Measurements from ENCODE around the gene GLTP. TPM values are rescaled to one million over a fixed set of nuclear protein-coding genes. Genes with fewer than 3 reads are reported as not detected.

GLTP gene
- total RNA-seq, 2 donors from 2014 or later = 42.4 to 48.9 TPM

- no peak within 1 kb of the TSS for H3K27ac ChIP-seq
- peak within 1 kb of the TSS; percentile 66 for H3K4me3 ChIP-seq
- no peaks in the 10 kb centered on the region for H3K27me3 ChIP-seq (replicated peaks; ENCODE audit: insufficient read depth)
- H3K9me3 ChIP-seq = no peaks in the 10 kb centered on the region
- TF ChIP-seq, protein P1, sequence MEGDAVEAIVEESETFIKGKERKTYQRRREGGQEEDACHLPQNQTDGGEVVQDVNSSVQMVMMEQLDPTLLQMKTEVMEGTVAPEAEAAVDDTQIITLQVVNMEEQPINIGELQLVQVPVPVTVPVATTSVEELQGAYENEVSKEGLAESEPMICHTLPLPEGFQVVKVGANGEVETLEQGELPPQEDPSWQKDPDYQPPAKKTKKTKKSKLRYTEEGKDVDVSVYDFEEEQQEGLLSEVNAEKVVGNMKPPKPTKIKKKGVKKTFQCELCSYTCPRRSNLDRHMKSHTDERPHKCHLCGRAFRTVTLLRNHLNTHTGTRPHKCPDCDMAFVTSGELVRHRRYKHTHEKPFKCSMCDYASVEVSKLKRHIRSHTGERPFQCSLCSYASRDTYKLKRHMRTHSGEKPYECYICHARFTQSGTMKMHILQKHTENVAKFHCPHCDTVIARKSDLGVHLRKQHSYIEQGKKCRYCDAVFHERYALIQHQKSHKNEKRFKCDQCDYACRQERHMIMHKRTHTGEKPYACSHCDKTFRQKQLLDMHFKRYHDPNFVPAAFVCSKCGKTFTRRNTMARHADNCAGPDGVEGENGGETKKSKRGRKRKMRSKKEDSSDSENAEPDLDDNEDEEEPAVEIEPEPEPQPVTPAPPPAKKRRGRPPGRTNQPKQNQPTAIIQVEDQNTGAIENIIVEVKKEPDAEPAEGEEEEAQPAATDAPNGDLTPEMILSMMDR (IDR thresholded peaks at IDR 0.05) = no peak
- ATAC-seq (ENCODE audit: insufficient number of reproducible peaks, low FRiP score, low read depth) (no peak), DNase-seq (ENCODE audit: low spot score) (no peak)
- peaks cover 0 to 4% of the 10 kb centered on the region in 2 donors for H3K4me1 ChIP-seq (ENCODE audit: control insufficient read depth in 1 of 2, low read depth in 2 of 2)
- H3K36me3 ChIP-seq = no peaks in the 10 kb centered on the region
Measured at GRCh38 chr12:109833307-109834189, 46.8 kb downstream of the GLTP start, which contains the start of gene TRPV4. TSS of gene TRPV4 (minus strand) at chr12:109833398. CDS start at chr12:109814796, 18,602 bp downstream.

GRCh38 chr12:109832541-109833306 is 47.6 kb downstream of the GLTP start:
- no peaks in the 10 kb centered on the region for H3K36me3 ChIP-seq
- DNase-seq (ENCODE audit: low spot score) = no peak
- H3K4me3 ChIP-seq = peak overlapping the region; percentile 66
- H3K4me1 ChIP-seq (ENCODE audit: control insufficient read depth in 1 of 2, low read depth in 2 of 2) = peaks cover 0 to 4% of the 10 kb centered on the region in 2 donors
- no peak overlapping the region for H3K27ac ChIP-seq
- H3K9me3 ChIP-seq = no peaks in the 10 kb centered on the region
- ATAC-seq (ENCODE audit: insufficient number of reproducible peaks, low FRiP score, low read depth) = no peak
- TF ChIP-seq, protein P1 (IDR thresholded peaks at IDR 0.05) = no peak
- no peaks in the 10 kb centered on the region for H3K27me3 ChIP-seq (replicated peaks; ENCODE audit: insufficient read depth)

- Histone ChIP-seq H3K36me3 (no peaks in the 10 kb centered on the region), H3K27me3 (replicated peaks; ENCODE audit: insufficient read depth) (no peaks in the 10 kb centered on the region), H3K9me3 (no peaks in the 10 kb centered on the region), H3K4me1 (ENCODE audit: control insufficient read depth in 1 of 2, low read depth in 2 of 2) (peaks cover 0 to 4% of the 10 kb centered on the region in 2 donors), H3K4me3 (no peak overlapping the region), H3K27ac (no peak overlapping the region)
- no peak for ATAC-seq (ENCODE audit: insufficient number of reproducible peaks, low FRiP score, low read depth)
- TF ChIP-seq, protein P1 (IDR thresholded peaks at IDR 0.05) = no peak
- DNase-seq (ENCODE audit: low spot score) = no peak
Measured at GRCh38 chr12:109831929-109832328, 48.4 kb downstream of the GLTP start.

DNA sequence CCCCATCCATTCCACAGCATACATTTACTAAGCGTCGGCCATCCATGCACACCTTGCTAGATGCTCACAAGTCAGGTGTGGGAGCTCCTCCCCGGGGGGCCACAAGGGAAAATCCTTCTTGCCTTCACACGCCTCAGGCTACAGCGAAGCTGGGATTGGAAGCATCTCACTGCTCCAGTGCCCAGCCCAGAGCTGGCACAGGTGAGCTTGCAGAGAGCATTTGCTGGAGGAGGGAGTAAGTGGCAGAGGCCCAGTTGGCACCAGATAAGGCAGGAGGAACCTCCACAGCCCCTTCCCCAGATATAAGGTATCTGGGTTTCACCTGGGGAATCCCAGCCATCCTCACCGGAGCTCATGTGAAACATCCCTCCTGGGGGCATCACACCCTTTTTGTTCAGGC is 49.0 kb downstream of the GLTP start:
- Histone ChIP-seq H3K4me3 (no peak overlapping the region), H3K9me3 (no peaks in the 10 kb centered on the region), H3K27me3 (replicated peaks; ENCODE audit: insufficient read depth) (no peaks in the 10 kb centered on the region), H3K36me3 (no peaks in the 10 kb centered on the region), H3K4me1 (ENCODE audit: control insufficient read depth in 1 of 2, low read depth in 2 of 2) (peaks cover 0 to 4% of the 10 kb centered on the region in 2 donors), H3K27ac (no peak overlapping the region)
- TF ChIP-seq, protein P1 (IDR thresholded peaks at IDR 0.05) = no peak
- DNase-seq (ENCODE audit: low spot score) = no peak
- no peak for ATAC-seq (ENCODE audit: insufficient number of reproducible peaks, low FRiP score, low read depth)

DNA sequence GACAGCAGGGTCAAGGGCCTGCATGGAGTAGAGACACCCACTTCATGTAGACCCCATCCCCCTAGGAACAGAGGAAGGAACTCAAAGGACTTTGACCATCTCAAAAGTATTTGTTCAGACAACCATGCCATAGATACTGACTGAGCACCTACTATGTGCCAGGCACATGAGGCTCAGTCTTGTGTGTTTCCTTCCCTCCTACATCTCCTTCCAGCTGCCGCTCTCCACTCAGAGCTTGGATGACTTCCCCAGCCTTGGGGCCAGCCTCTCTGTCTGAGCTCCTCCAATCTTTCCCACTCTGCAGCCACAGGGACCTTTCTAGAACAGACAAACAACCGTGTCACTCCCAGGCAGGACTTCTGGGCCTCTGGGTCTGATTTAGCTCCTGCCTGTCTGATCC is 49.6 kb downstream of the GLTP start:
- ATAC-seq (ENCODE audit: insufficient number of reproducible peaks, low FRiP score, low read depth) (no peak), DNase-seq (ENCODE audit: low spot score) (no peak)
- no peak overlapping the region for H3K4me3 ChIP-seq
- H3K27me3 ChIP-seq (replicated peaks; ENCODE audit: insufficient read depth) = no peaks in the 10 kb centered on the region
- no peaks in the 10 kb centered on the region for H3K9me3 ChIP-seq
- H3K4me1 ChIP-seq (ENCODE audit: control insufficient read depth in 1 of 2, low read depth in 2 of 2) = peaks cover 0 to 4% of the 10 kb centered on the region in 2 donors
- H3K27ac ChIP-seq = no peak overlapping the region
- TF ChIP-seq, protein P1 (IDR thresholded peaks at IDR 0.05) = no peak
- H3K36me3 ChIP-seq = no peaks in the 10 kb centered on the region

All from thoracic aorta (tissue), 2 donors.